Activated T-cell treated with anti-CD3 and anti-CD28 coated beads, Interleukin-2, amount 50 U/mL, for 4 hours (primary cell): Measurements from ENCODE around the gene SAC3D1. TPM values are rescaled to one million over a fixed set of nuclear protein-coding genes. Genes with fewer than 3 reads are reported as not detected.
A peak's percentile ranks its signal among the peaks of the same experiment; 100 is the strongest.
"Not testable (repeated sequence)": the region's sequence is repeated elsewhere in the genome, so short reads cannot be mapped to it uniquely, and the experiment has no call there.

Experiments used
- ATAC-seq, 2 donors: fragments of 200-7000 bp; cut with Tn5 transposase; one replicate each; pipeline ENCODE4 v1.10.0; 2021
- DNase-seq: peaks from one replicate; pipeline ENCODE4 v3.0.0-alpha.2; 2020
- H3K27me3 Mint-ChIP-seq: one replicate; pipeline ENCODE4 v1.8.0; 2021; ENCODE audit warnings: low read depth, mixed read lengths
- H3K36me3 Mint-ChIP-seq: one replicate; pipeline ENCODE4 v1.8.0; 2022; ENCODE audit warnings: mixed read lengths; ENCODE audit not compliant: insufficient read depth
- H3K4me1 Mint-ChIP-seq: one replicate; pipeline ENCODE4 v1.8.0; 2021; ENCODE audit warnings: low read depth, mixed read lengths
- H3K4me3 Mint-ChIP-seq: one replicate; pipeline ENCODE4 v1.8.0; 2021; ENCODE audit warnings: mild to moderate bottlenecking, moderate library complexity, mixed read lengths
- H3K9me3 Mint-ChIP-seq: one replicate; pipeline ENCODE4 v1.8.0; 2021; ENCODE audit warnings: mixed read lengths
- total RNA-seq, 3 donors: library from RNA; stranded (reverse); gene quantifications; one replicate each; pipeline ENCODE4 v1.2.1, GENCODE V29; 2021

The SAC3D1 gene
- total RNA-seq = 10 to 100 TPM; 12.5 to 19.1 (median 15.2) TPM

DNA sequence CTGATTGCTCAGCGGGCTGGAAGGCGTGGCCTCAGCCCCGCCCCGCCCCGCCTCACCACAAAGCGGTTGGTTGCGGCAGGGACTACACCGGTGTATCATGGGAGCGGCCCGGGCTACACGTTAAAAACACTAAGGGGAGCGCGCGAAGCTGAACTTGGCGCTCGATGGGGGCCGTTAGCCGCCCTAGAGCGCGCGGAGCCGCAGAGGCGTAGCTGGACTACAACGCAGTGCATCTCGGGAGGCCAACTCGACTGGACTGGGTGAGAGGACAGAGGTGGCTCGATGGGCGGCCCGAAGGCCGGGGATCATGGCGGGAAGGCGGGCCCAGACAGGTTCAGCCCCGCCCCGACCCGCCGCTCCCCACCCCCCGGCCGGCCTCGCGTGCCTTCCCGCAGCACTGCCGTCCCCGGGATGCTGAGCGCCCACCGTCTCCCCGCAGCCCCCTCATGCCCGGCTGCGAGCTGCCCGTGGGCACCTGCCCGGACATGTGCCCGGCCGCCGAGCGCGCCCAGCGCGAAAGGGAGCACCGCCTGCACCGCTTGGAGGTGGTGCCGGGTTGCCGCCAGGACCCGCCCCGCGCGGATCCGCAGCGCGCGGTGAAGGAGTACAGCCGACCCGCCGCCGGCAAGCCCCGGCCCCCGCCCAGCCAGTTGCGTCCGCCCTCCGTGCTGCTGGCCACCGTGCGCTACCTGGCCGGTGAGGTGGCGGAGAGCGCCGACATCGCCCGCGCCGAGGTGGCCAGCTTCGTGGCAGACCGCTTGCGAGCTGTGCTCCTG lies at the start of gene SAC3D1:
Gene SAC3D1, plus strand, starts transcription at position 364 of the 776 bp plus-strand sequence. Its CDS starts 83 bp downstream, at position 447.
- H3K27me3 Mint-ChIP-seq = no peaks in the 10 kb centered on the region
- ATAC-seq = peak; percentile 93 to 95
- H3K36me3 Mint-ChIP-seq = peaks cover 4% of the 10 kb centered on the region
- H3K9me3 Mint-ChIP-seq = no peaks in the 10 kb centered on the region
- peak; percentile 76 for DNase-seq
- H3K4me1 Mint-ChIP-seq = peaks cover 8% of the 10 kb centered on the region
- peak within 1 kb of the TSS; percentile 90 for H3K4me3 Mint-ChIP-seq

- Mint-ChIP-seq H3K4me3 (no peak overlapping the region), H3K9me3 (no peaks in the 10 kb centered on the region), H3K27me3 (no peaks in the 10 kb centered on the region), H3K4me1 (peaks cover 25% of the 10 kb centered on the region), H3K36me3 (no peaks in the 10 kb centered on the region)
- ATAC-seq (no peak), DNase-seq (no peak)
These were observed 46.7 kb upstream of the SAC3D1 start for GRCh38 chr11:64994318-64994717.

GRCh38 chr11:64996327-64996709 lies 44.7 kb upstream of the SAC3D1 start:
- Mint-ChIP-seq H3K36me3 (no peaks in the 10 kb centered on the region), H3K27me3 (no peaks in the 10 kb centered on the region), H3K9me3 (no peaks in the 10 kb centered on the region), H3K4me1 (peaks cover 14% of the 10 kb centered on the region), H3K4me3 (no peak overlapping the region)
- ATAC-seq (no peak), DNase-seq (no peak)

DNA sequence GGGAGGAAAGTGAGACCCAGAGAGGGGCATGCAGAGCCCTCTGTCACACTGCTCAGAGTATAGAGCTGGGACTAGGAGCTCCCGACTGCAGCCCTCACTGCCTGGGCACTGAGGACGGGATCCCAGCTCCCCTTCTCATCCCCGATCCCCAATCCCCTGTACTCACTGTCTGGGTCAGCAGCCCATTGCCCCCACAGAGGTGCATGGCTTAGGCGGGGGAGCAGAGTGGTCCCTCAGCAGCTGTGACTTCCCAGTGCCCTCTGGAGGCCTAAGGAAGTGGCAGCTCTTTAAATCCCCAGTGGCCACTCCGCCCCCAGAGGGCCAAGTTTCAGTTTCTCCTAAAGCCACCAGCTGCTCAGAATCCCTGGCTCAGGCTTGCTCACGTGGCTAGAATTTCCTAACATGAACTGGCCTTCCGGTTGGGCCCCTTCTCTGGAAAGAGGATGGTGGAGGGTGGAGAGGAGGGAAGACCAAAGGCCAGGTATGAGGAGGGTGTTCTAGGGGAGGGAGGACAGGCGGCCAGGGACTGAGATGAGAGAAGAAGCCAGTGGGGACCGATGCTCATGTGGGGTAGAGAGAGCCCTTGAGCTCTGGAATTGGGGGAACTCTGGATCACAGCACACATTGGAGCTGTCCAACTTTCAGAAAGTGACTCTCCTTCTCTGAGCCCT lies 44.2 kb upstream of the SAC3D1 start, which contains the start of gene BATF2:
Gene BATF2, minus strand, starts transcription at position 262 of the 671 bp plus-strand sequence. Its CDS starts 57 bp downstream, at position 205.
- Mint-ChIP-seq H3K4me1 (peaks cover 14% of the 10 kb centered on the region), H3K27me3 (no peaks in the 10 kb centered on the region), H3K36me3 (no peaks in the 10 kb centered on the region), H3K4me3 (no peak within 1 kb of the TSS), H3K9me3 (no peaks in the 10 kb centered on the region)
- DNase-seq = no peak
- ATAC-seq = no peak

DNA sequence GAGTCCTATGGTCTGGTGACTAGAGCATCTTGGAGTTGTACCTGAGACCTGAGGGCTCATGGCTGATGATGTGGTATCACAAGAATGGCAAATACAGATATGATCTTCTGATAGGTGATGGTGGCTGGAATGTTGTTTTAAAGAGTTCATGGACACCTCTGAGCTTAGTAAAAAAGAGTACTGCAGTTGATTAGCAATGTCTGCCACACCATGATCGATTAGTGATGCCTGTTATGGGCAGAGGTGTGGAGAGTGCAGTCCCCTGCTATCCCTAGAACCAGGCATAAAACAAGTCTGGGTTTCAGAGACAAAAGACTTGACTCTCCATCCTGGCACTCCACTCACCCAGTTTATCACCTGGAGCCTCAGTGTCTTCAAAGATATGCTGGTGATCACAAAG lies 42.9 kb upstream of the SAC3D1 start:
- peaks cover 14% of the 10 kb centered on the region for H3K4me1 Mint-ChIP-seq
- H3K4me3 Mint-ChIP-seq = no peak overlapping the region
- ATAC-seq = no peak
- H3K9me3 Mint-ChIP-seq = no peaks in the 10 kb centered on the region
- no peaks in the 10 kb centered on the region for H3K36me3 Mint-ChIP-seq
- no peaks in the 10 kb centered on the region for H3K27me3 Mint-ChIP-seq
- DNase-seq = no peak

DNA sequence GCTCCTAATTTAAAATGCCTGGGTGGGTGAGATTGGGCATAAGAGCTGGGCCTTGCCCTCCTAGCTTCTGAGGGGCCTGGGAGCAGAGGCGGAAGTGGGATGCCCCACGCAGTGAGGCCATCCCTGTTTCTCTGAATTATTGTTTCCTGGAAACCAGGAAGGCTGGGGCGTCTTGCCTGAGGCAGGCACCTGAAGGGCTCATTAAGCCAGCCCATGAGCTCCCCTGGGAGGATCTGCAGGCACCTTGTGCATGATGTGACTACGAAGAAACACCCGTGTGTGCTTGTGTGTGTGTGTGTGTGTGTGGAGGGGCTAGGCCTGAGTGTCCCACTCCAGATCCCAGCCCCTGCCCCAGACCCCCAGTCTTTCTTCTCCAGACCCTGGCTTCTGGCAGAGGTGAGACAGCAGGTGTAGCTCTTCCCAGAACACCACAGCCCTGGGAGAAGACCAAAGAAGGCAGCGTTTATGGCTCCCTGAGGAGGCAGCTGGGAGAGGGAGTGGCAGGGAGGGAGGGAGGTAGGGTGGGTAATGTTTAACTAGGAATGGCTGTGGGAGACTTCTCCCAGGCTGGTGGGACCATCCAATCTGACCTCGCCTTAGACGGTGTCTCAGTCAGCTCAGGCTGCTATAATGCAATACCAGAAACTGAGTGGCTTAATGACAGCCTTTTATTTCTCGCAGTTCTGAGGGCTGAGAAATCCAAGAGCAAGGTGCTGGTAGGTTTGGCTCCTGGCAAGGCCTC lies 42.1 kb upstream of the SAC3D1 start:
- H3K4me1 Mint-ChIP-seq = peaks cover 14% of the 10 kb centered on the region
- H3K36me3 Mint-ChIP-seq = no peaks in the 10 kb centered on the region
- no peak for DNase-seq
- no peaks in the 10 kb centered on the region for H3K9me3 Mint-ChIP-seq
- H3K4me3 Mint-ChIP-seq = no peak overlapping the region
- no peak for ATAC-seq
- H3K27me3 Mint-ChIP-seq = no peaks in the 10 kb centered on the region

DNA sequence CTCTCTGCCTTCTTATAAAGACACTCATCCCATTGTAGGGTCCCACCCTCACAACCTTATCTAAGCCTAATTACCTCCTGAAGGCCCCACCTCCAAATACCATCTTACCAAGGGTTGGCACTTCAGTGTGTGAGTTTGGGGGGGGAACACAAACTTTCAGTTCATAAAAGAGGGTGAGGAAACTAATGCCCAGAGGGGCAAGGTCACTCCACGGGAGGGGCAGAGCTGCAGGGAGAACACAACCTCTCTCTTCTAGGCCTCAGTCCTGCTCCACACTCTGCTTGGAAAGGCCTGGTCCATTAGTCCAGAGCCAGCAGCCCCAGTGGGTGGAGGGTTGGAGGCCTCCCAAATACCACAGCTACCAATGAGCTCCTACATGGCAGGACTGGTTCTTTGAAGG lies 41.5 kb upstream of the SAC3D1 start:
- no peak overlapping the region for H3K4me3 Mint-ChIP-seq
- no peaks in the 10 kb centered on the region for H3K36me3 Mint-ChIP-seq
- ATAC-seq = no peak
- no peak for DNase-seq
- H3K9me3 Mint-ChIP-seq = no peaks in the 10 kb centered on the region
- H3K4me1 Mint-ChIP-seq = peaks cover 14% of the 10 kb centered on the region
- H3K27me3 Mint-ChIP-seq = no peaks in the 10 kb centered on the region

- ATAC-seq (no peak), DNase-seq (no peak)
- H3K27me3 Mint-ChIP-seq = no peaks in the 10 kb centered on the region
- no peaks in the 10 kb centered on the region for H3K9me3 Mint-ChIP-seq
- no peaks in the 10 kb centered on the region for H3K36me3 Mint-ChIP-seq
- H3K4me3 Mint-ChIP-seq = no peak overlapping the region
- peaks cover 10% of the 10 kb centered on the region for H3K4me1 Mint-ChIP-seq
These were observed 38.3 kb upstream of the SAC3D1 start for GRCh38 chr11:65002706-65003105.

DNA sequence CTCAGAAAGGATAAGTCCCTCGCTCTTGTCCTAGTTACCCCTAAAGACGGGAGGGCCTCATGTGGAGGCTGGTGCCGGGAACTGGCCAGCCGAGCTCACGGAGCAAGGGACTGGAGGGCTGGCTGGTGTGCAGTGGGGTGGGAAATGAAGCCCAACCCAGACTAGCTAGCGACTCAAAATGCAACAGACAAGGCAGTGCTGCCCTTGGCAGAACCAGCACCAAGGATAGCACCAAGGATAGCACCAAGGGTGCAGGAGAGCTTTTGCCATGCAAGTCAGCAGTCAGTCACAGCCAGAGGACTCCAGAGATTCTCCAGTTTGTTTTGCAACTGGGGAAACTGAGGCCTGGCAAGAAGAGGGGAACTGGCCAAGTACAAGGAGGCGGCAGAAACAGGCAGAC lies 37.7 kb upstream of the SAC3D1 start:
- Mint-ChIP-seq H3K36me3 (no peaks in the 10 kb centered on the region), H3K27me3 (no peaks in the 10 kb centered on the region), H3K4me3 (no peak overlapping the region), H3K4me1 (peaks cover 7% of the 10 kb centered on the region), H3K9me3 (no peaks in the 10 kb centered on the region)
- no peak for DNase-seq
- no peak for ATAC-seq

DNA sequence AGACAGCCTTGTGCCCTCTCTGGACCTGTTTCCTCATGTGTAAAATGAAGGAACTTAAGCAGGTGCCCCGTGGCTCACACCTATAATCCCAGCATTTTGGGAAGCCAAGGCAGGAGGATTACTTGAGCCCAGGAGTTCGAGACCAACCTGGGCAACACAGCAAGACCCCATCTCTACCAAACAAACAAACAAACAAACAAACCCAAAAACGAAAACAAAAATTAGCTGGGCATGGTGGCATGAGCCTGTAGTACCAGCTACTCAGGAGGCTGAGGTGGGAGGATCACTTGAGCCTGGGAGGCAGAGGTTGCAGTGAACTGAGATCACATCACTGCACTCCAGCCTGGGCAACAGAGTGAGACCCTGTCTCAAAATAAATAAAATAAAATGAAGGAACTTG lies 37.0 kb upstream of the SAC3D1 start:
- not testable (repeated sequence) for H3K9me3 Mint-ChIP-seq, DNase-seq, ATAC-seq, H3K27me3 Mint-ChIP-seq, H3K4me1 Mint-ChIP-seq, H3K4me3 Mint-ChIP-seq, H3K36me3 Mint-ChIP-seq

DNA sequence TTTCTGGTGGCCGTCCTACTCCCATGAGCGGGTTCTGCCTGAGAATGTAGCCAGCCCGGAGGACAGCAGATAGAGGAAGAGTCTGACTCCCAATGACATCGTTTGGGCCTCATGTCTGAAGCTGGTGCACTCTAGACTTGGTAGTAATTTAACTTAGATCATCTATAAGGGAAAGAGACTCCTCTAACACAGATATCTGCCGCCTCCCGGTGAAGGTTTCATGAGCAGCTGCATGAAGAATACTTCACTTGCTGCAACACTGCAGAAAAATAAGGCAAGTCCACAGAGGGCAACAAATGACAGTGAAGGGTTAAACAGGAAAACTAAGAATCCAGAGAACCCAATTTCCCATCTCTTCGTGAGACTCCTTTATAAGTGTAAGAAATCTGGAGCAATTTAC lies 33.0 kb upstream of the SAC3D1 start:
- Mint-ChIP-seq H3K27me3 (no peaks in the 10 kb centered on the region), H3K4me1 (peaks cover under 1% of the 10 kb centered on the region), H3K4me3 (no peak overlapping the region), H3K36me3 (no peaks in the 10 kb centered on the region), H3K9me3 (no peaks in the 10 kb centered on the region)
- ATAC-seq = no peak
- DNase-seq = no peak

DNA sequence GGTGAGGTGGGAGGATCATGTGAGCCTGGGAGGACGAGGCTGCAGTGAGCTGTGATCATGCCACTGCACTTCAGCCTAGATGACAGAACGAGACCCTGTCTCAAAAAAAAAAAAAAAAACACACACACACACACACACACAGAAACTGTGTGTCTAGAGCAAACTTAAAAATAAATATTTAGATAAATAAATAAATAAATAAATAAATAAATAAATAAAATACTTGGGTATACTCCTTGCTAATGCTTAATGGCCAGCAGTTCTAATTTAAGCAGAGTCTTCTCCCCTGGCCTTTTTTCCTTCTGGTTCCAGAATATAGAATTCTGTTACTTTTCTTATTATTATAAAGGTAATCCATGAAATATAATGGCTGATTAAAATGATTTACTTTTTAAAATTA lies 32.1 kb upstream of the SAC3D1 start:
- Mint-ChIP-seq H3K4me3 (no peak overlapping the region), H3K36me3 (no peaks in the 10 kb centered on the region), H3K4me1 (peaks cover 6% of the 10 kb centered on the region), H3K9me3 (no peaks in the 10 kb centered on the region), H3K27me3 (no peaks in the 10 kb centered on the region)
- DNase-seq (no peak), ATAC-seq (no peak)

GRCh38 chr11:65013130-65013887 lies 27.7 kb upstream of the SAC3D1 start:
- Mint-ChIP-seq H3K36me3 (peaks cover 5% of the 10 kb centered on the region), H3K4me1 (peaks cover 22% of the 10 kb centered on the region), H3K27me3 (no peaks in the 10 kb centered on the region), H3K4me3 (peak overlapping the region; percentile 88), H3K9me3 (no peaks in the 10 kb centered on the region)
- ATAC-seq (peak; percentile 87 to 89), DNase-seq (peak; percentile 88)
